ENCODE results near the gene CLIP4. TPM values are rescaled to one million over a fixed set of nuclear protein-coding genes. Genes with fewer than 3 reads are reported as not detected.

CLIP4 gene
- total RNA-seq, 4 donors from 2014 or later: 24.1 to 48.7 (median 40.1) TPM

DNA sequence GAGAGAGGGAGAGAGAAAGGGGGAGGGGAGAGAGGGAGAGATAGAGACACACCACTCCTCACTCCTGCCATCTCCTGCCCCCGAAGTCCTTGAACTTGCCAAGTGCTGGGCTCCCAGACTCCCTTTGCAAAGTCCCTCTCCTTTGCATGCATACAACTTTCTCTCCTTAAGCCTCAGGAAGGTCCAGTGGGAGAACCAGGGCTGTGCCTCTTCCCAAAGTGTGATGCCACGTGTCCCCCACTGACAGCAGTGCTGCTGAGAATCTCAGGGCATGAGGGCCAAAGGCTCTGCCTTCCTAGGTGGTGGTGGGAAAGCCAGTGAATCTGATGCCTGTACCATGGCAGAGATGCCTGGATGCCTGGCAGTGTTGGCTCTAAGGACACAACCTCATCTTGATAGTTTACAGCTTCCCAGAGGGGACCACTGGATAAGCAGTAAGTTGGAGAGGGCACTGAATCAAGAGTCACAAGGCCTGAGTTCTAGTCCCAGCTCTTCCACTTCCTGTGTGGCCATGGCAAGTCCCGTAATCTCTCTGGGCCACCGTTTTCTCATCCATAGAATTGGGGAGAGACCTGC, 103.4 kb downstream of the CLIP4 start:
- Histone ChIP-seq H3K36me3 (no peaks in the 10 kb centered on the region), H3K27me3 (no peaks in the 10 kb centered on the region), H3K9me3 (no peaks in the 10 kb centered on the region), H3K4me3 (no peak overlapping the region), H3K27ac (no peak overlapping the region), H3K4me1 (no peaks in the 10 kb centered on the region)
- no peak for DNase-seq
- TF ChIP-seq POLR2A (IDR thresholded peaks at IDR 0.05): no peak
- TF ChIP-seq, protein P1, sequence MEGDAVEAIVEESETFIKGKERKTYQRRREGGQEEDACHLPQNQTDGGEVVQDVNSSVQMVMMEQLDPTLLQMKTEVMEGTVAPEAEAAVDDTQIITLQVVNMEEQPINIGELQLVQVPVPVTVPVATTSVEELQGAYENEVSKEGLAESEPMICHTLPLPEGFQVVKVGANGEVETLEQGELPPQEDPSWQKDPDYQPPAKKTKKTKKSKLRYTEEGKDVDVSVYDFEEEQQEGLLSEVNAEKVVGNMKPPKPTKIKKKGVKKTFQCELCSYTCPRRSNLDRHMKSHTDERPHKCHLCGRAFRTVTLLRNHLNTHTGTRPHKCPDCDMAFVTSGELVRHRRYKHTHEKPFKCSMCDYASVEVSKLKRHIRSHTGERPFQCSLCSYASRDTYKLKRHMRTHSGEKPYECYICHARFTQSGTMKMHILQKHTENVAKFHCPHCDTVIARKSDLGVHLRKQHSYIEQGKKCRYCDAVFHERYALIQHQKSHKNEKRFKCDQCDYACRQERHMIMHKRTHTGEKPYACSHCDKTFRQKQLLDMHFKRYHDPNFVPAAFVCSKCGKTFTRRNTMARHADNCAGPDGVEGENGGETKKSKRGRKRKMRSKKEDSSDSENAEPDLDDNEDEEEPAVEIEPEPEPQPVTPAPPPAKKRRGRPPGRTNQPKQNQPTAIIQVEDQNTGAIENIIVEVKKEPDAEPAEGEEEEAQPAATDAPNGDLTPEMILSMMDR (IDR thresholded peaks at IDR 0.05): no peak
- intact Hi-C loops (cut with DNase I; ENCODE audit: low total_unique reads): no loop called here

DNA sequence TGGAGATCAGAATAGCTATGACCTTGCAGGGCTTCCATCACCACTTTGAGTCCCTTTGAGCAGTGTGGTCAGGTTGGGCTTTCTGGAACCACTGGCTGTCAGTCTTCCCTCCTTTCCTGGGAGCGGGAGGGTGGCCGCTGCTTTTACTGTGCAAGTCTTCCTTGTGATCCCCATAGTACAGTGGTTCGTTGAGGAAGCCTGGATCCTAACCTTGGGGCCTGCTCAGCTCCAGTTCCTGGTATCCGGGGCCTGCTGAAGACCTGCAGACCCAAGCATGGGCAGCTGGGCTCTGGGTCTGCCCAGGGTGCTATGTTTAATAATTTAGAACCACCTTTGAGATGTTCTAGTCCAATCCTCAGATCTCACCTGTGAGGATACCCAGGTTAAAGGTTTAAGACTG, 104.2 kb downstream of the CLIP4 start:
- Histone ChIP-seq H3K4me3 (no peak overlapping the region), H3K27me3 (no peaks in the 10 kb centered on the region), H3K27ac (no peak overlapping the region), H3K4me1 (no peaks in the 10 kb centered on the region), H3K9me3 (no peaks in the 10 kb centered on the region), H3K36me3 (no peaks in the 10 kb centered on the region)
- intact Hi-C loops (cut with DNase I; ENCODE audit: low total_unique reads): no loop called here
- TF ChIP-seq POLR2A (IDR thresholded peaks at IDR 0.05): no peak
- TF ChIP-seq, protein P1 (IDR thresholded peaks at IDR 0.05): no peak
- no peak for DNase-seq

DNA sequence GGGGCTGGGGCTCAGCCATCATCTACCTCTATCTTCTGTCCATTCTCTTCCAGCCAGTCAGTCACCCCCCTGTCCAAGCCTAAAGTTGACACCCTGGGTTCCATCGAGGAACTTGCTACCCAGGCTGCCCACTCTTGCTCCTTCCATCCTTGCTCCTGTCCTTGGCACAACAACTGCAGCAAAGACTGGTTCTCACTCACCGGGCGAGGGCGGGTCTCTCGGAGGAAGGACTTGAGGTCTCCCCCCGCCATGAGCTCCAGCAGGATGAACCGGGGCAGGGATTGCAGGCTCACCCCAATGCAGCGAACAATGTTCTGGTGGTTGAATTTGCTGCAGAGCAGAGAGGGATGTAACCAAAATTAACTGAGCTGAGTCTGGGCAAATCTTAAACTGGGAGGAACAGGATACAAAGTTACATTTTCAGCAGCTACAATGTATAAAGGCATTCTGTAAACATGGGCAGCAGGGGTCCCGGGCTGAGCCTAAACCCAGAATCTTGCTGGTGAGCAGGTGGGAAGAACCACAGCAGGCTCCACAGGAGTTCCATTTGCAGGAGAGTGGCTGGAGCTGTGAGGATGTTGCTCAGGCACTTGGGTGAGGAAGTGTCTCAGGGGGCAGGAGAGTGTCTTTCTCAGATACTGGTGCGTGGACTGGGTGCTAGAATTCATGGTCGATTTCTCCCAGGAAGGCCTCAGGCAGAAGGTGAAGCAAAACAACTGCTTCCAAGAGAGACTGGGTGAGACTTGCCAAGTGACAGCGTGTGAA, 105.5 kb downstream of the CLIP4 start:
- Histone ChIP-seq H3K9me3 (no peaks in the 10 kb centered on the region), H3K27ac (no peak overlapping the region), H3K4me3 (no peak overlapping the region), H3K36me3 (no peaks in the 10 kb centered on the region), H3K4me1 (no peaks in the 10 kb centered on the region), H3K27me3 (no peaks in the 10 kb centered on the region)
- DNase-seq: no peak
- TF ChIP-seq, protein P1 (IDR thresholded peaks at IDR 0.05): no peak
- TF ChIP-seq POLR2A (IDR thresholded peaks at IDR 0.05): no peak
- intact Hi-C loops (cut with DNase I; ENCODE audit: low total_unique reads): no loop called here

DNA sequence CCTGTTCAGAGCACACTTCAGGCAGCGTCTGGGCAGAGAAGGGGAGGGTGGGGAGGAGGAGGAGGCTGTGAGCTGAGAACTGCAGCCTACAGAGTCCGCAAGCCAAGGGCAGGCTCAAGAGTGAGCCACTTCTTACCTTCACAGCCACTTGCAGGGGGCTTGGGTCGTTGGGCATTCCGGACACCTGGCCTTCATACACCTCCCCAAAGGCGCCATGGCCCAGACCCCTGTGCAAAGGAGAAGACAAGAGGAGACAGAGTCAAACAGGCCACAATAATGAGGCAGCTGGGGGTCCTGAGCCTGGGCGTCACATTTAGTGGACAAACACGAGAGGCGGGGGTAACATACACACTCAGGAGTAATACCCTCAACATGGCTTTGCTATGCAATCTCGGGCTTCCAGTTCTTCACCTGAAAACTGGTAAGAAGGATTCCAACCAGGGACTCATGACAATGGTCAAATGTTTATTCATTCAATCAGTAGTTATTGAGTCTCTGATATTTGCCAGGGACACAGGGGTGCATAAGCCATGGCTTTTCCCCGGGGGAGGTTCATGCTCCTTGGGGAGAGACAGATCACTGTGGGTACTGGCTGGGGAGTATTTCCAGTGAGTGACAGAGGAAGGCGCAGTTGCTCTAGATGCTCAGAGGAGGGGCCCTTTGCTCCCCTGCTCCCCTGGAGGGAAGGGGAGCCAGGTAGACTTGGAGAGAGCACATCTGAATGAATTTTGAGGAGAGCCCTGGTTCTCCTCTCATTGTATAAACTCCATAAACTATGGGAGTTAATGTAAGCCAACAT, 107.4 kb downstream of the CLIP4 start:
- Histone ChIP-seq H3K27me3 (no peaks in the 10 kb centered on the region), H3K9me3 (no peaks in the 10 kb centered on the region), H3K27ac (no peak overlapping the region), H3K36me3 (no peaks in the 10 kb centered on the region), H3K4me3 (no peak overlapping the region), H3K4me1 (no peaks in the 10 kb centered on the region)
- TF ChIP-seq POLR2A (IDR thresholded peaks at IDR 0.05): no peak
- TF ChIP-seq, protein P1 (IDR thresholded peaks at IDR 0.05): no peak
- intact Hi-C loops (cut with DNase I; ENCODE audit: low total_unique reads): no loop called here
- DNase-seq: no peak

DNA sequence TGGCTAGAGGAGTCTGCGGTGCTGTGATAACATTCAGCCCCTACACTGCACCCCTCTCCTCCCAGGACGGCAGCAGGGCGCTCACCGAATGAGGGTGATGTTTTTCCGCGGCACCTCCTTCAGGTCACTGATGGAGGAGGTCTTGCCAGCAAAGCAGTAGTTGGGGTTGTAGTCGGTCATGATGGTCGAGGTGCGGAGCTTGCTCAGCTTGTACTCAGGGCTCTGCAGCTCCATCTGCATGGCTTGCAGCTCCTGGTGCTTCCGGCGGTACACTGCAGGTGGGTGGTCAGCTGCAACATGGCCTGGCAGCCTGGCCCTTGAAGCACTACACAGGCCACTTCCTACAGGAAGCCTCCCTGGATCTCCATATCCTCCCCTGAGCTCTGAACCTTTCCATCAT, 108.0 kb downstream of the CLIP4 start:
- DNase-seq: no peak
- intact Hi-C loops (cut with DNase I; ENCODE audit: low total_unique reads): no loop called here
- Histone ChIP-seq H3K4me1 (no peaks in the 10 kb centered on the region), H3K27me3 (no peaks in the 10 kb centered on the region), H3K9me3 (no peaks in the 10 kb centered on the region), H3K4me3 (no peak overlapping the region), H3K36me3 (no peaks in the 10 kb centered on the region), H3K27ac (no peak overlapping the region)
- no peak for TF ChIP-seq POLR2A (IDR thresholded peaks at IDR 0.05)
- TF ChIP-seq, protein P1 (IDR thresholded peaks at IDR 0.05): no peak

All from uterus (tissue), 4 donors.